Activated T-cell treated with anti-CD3 and anti-CD28 coated beads for 1 hour (primary cell): ENCODE data around the gene NCKAP5L.
"Not testable (repeated sequence)": the region's sequence is repeated elsewhere in the genome, so short reads cannot be mapped to it uniquely, and the experiment has no call there.

Experiments used
- DNase-seq: peaks from one replicate; pipeline ENCODE4 v3.0.0-alpha.2; 2020; ENCODE audit warnings: low read depth

NCKAP5L gene

DNA sequence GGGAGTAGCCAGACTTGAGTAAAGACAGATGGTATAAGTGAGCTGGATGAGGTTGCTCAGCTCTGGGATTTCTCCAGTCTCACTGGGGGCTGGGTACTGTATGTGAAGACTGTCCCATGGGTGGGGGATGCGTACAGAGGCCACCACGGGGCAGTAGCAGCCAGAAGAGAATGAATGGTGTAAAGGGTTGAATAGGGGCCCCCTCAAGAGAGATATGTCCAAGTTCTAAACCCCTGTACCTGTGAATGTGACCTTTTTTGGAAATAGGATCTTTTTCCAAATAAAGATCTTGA is 36.5 kb upstream of the NCKAP5L start:
- DNase-seq = no peak

DNA sequence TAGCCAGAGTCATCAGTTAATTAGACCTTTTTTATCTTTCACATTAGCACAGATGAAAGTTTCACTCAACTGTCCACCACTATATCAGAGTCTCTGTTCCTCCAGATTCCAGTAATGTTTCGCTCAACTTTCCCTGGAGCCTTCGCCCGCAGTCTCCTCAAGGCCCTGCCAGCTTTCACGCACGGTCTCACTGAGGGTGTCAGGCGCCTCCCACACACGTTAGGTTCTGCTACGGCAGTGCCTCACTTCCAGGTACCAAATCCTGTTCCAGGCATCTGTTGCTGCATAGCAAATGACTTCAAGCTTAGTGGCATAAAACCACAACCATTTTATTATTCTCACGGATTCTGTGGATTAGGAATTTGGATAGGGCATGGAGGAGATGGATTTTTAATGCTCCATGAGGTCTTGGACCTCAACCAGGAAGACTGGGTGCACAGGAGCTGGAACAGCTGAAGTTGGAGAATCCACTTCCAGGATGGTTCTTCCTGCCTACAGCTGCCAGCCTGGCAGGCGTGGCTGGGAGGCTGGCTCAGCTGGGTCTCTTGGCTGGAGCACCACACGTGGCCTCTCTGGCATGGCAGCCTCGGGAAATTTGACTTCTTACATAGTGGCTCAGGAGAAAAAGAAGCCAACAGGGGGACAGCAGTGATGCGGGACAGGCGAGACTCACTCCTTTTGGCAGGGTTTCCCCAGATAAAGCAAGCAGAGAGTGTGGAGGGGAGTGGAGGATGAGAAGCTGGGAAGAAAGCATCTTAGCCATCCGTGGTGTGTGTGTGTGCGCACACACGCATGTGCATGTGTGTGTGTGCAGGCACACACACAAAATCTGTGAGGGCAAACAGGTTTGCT is 36.0 kb upstream of the NCKAP5L start:
- no peak for DNase-seq

DNA sequence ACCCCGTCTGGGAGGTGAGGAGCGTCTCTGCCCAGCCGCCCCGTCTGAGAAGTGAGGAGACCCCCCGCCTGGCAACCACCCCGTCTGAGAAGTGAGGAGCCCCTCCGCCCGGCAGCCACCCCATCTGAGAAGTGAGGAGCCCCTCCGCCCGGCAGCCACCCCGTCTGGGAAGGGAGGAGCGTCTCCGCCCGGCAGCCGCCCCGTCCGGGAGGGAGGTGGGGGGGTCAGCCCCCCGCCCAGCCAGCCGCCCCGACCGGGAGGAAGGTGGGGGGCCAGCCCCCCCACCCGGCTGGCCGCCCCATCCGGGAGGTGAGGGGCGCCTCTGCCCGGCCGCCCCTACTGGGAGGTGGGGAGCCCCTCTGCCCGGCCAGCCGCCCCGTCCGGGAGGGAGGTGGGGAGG is 32.7 kb upstream of the NCKAP5L start:
- DNase-seq = not testable (repeated sequence)

DNA sequence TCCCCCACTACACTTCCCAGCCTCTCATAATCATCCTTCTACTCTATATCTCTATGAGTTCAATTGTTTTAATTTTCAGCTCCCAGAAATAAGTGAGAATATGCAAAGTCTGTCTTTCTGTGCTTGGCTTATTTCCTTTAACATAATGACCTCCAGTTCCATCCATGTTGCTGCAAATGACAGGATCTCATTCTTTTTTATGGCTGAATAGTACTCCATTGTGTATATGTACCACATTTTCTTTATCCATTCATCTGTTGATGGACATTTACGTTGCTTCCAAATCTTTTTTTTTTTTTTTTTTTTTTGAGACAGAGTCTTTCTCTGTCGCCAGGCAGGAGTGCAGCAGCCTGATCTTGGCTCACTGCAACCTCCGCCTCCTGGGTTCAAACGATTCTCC is 27.7 kb upstream of the NCKAP5L start:
- not testable (repeated sequence) for DNase-seq

DNA sequence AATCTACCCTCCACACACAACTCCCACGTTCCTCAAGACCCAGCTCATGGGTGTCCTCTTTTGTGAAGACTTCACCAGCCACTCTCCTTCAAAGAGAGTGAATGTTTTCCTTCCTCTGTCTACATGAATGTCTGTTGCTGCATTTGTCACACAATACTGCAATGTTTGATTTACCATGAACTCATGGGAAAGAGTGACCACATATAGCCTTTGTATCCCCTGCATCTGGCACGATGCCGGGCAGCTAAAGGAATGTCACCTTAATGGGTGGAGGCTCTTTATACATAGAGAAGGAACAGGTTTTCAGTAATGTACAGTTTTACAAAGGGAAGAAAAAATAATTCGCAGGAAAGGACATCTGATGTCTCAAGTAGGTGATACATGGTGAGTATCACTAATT is 26.8 kb upstream of the NCKAP5L start:
- no peak for DNase-seq

DNA sequence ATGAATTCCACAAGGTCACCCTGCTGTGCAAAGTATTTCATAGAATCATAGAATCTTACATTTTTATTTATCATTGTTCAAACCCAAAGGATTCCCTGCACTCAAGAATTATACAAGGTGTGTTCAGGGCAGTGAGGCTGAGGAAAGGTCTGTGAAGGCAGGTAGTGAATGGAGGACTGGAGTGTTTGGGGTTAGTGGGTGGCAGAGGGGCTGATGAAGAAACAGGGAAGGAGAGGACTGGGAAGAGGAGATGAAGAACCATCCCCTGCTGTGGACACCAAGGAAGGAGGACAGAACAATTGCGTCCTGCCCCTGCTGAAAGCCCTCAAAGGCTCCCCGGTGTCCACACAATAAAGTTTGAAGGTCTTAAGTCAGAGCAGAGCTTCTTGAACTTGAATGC is 25.5 kb upstream of the NCKAP5L start:
- no peak for DNase-seq

DNA sequence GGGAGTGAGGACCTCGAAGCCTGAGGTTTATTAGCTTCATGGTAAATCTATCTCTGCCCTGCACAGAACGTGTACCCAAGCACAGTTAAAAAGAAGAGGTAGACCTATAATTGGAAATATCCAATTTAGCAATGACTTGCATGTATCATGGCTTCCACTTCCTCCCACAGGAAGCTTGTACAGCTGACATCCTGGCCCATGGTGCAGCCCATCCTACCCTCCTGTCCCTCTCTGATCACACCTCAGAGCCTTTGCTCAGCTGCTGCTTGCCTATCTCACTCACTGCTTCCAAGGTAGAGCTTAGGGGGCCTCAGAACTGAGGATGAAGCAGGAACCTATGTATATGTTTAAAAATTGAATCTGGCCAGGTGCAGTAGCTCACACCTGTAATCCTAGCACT is 18.9 kb upstream of the NCKAP5L start:
- no peak for DNase-seq

DNA sequence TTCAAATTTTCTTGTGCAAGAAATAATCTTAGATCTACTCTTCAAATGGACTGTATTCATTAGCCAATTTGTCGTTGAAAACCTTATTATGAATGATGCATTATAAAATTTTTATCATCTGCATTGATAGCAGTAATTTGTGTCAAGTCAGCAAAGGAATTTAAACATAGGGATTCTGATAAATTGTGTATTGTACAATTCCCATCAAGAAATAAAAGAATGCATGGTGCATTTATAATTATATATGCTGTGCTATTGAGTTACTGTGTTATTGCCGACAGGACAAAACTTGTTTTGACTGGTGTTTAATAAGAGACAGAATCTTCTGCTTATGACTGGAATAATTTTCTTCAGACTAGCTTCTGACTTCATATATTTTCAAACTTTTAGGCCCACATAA is 17.8 kb upstream of the NCKAP5L start:
- no peak for DNase-seq

DNA sequence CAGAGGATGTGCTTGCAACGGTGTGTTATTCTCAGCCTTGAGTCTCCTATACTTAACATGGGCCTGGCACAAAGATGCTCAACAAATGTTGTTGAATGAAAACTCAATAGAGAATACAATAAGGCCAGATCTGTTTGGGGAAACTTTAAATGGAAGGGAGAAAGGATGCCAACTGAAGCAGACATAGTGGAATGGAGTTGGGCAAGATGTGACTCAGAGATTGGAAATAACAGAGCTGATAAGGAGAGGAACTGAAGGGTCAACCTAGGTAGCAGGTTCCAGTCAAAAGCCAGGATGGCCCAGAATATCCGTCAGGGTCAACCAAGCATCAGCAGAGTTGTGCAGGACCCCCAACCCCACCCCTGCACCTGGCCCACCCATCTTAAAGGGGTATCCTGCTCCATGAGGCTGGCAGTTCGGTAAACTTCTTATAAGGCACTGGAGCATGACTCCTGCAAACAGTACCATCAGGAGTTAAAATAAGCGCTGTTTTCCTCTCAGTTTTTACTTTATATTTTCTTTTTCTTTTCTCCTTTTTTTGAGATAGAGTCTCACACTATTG is 15.7 kb upstream of the NCKAP5L start:
- DNase-seq = no peak

DNA sequence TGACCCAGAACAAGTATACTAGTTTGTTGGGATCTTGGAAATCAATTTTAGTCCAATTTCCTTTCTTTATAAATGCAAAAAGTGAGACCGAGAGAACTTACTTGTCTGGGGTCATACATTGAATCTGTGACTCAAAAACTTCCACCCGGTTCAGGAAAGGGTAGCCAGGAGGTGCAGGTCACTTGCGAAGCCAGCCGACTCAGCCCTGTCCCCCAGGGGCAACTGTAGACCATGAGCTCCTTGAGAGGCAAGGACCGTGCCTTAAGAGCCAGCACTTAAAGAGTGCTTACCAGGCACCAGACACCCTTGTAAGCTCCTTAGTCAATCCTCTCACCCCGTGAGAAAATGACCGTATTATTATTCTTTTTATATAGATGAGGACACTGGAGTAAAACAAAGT is 15.2 kb upstream of the NCKAP5L start:
- DNase-seq = no peak

DNA sequence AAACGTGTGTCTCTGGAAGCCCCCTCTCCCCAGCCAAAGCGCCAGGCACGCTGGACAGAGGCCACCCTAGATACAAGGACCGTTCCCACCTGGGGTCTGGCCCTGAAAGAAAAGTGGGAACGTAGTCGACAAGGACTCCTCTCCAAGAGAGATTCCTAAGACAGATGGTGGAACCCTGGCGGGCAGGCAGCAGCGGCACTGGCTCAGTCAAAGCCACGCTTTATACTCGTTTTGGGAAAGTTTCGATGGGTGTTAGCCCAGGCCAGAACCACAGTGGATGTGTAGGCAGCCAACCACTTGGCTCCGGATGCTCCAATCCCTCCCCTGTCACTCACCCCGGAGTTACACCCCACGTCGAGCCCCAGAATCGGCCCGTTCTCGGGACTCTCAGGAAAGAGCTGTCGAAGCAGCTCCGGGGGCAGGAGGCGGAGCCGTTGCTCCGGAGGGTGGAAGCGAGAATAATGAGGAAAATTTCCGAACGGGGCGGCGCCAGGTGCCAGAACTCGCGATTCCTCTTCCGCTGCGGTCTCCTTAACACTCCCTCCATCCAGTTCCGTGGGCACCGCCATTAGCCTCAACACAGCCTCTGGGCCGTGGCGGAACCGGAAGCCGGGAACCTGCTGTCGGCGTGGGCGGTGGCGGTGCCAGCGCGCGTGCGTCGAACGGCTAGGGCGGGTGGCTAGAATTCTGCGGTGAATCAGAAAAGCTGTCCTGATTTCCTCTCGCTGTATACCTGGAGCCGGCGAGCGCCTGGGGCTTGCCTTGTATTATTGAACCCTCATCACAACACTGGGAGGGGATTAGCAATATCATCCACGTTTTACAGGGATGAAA is 14.5 kb upstream of the NCKAP5L start, which contains the start of gene BCDIN3D:
BCDIN3D (minus strand) TSS at position 588 of the 834 bp plus-strand sequence; CDS start at position 569, 19 bp downstream.
- DNase-seq = peak; percentile 91

DNA sequence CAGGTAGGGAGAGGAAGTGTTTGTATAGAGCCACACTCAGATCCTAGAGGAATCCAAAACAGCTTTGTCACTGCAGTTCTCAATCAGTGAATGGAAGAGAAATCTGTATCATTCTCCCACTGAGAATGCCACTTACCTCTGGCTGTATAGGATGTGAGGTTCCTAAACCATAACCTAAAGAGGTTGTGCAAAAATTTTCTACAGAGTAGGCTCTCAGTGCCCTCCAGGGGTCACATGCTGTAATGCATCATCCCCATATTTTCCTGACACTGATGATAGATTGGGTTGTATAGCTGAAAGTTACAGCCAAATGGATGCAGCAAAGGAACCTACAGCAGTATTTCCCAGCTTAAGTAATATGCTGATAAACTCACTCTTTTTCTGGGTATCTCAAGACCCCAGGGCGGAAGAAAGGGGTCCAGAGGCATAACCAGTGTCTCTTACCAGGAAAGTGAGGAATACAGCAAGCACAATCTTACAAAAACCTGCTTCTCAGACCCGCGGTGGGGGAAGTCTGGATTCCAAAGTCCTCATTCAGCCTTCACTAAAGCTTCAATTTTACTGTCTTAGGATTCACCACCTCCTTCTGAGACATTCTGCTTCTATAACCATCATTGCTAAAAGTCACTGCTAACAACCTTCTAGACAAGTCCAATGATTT is 10.9 kb upstream of the NCKAP5L start:
- DNase-seq = no peak

DNA sequence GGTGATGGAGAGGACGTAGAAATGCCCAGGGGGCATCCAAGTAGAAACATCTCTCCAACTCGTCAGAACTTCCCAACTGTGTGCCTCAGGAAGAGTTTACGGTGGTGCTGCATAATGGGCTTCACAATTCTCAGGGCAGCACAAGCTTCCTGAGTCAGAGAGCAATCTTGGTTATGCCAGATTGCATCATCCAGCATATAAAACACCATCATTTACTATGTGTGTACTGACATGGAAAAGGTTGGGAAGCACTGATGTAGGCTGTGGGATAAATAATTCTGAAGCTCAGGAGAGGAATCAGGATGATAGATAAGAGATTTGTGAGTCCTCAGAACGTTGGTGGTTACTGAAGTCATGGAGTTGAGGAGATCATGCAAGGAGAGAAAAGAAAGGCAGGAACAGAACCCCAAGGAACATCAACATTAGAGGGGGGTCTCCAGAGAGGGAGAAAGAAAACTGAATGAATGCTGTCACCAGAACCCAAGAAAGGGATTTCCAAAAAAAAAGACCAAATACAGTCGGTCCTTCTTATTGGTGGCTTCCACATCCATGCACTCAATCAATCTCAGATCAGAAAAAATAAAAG is 4.7 kb upstream of the NCKAP5L start:
- DNase-seq = no peak

DNA sequence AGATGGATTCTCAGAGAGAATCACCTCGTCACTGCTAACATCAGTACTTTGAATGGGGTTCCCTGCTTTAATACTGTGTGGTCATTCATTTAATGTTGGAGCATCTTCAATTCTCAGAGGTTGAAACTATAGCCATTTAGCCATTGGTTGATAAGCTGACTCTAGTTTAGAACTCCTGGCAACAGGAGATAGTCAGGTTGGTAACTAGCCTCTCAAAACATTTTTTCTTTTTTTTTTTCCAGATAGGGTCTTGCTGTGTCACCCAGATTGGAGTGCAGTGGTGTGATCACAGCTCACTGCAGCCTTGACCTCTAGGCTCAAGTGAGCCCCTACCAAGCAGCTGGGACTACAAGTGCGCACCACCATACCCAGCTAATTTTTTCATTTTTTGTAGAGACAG is 3.5 kb upstream of the NCKAP5L start:
- DNase-seq = no peak

DNA sequence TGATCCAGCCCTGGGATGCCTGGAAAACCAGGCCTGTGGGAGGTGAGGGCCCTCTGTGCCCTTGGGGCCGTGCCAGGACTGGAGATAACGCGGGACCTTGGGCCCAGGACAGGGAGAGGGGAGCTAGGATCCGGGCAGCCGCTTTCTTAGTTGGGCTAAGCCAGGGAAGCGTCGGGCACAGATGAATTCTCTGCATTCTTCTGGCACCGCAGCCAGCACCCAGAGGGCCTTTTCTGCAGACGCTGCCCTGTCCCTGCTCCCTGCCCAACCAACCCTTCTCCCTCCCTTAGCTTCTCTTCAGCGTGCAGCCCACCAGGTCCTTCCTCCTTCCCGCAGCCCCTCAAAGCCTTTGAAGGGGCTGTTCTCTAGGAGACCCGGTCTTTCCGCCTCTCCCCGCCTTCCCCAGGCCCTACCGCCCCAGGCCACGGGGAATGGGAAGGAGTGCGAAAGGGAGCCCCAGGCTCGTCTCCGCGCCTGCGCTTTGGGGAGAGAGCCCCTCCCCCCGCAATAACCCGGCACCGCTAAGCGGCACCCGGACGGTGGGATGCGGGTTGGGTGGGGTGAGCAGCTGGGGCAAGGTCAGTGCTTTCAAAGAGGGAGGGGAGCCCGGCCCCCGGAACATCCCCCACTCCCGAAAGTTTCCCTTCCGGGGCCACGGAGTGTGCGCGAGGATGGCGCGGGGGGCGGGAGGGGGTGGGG is 663 bp downstream of the NCKAP5L start:
- peak; percentile 33 for DNase-seq

DNA sequence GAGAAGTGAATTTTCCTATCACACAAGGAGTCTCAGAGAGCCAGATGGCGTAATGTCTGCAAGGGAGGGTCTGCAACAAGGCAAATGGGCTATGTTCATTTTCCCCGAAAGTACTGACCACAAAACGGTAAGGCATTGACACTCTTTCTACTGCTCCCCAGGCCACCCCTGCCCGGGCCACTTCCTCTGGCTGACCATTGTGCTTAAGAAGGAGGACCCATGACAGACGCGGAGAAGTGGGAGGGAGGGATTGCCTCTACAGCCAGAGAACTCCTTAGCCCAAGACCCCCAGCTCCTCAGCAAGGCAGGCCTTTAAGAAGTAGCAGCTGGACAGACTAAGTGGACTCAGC is 1.2 kb downstream of the NCKAP5L start:
- DNase-seq = no peak

DNA sequence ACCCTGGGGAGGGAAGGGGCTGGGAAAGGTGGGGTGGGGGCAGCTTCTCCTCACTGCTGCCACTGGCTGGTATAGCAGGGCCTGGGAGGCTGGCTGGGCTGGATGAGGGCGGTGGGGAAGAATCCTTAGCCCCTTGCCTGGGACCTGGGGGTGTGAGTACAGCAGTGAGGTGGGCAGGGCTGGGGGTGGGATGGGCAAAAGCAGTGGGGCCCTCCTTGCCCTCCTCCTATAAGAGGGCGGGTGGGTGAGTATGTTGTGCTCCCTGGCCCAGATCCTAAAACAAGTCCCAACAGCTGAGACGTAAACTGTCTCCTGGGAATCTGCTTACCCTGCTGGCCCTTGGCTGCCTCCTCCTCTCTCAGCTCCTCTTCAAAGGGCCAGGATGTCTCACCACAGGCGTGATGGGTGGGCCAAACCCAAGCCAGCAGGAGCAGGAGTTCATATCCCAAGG is 2.2 kb downstream of the NCKAP5L start:
- no peak for DNase-seq

DNA sequence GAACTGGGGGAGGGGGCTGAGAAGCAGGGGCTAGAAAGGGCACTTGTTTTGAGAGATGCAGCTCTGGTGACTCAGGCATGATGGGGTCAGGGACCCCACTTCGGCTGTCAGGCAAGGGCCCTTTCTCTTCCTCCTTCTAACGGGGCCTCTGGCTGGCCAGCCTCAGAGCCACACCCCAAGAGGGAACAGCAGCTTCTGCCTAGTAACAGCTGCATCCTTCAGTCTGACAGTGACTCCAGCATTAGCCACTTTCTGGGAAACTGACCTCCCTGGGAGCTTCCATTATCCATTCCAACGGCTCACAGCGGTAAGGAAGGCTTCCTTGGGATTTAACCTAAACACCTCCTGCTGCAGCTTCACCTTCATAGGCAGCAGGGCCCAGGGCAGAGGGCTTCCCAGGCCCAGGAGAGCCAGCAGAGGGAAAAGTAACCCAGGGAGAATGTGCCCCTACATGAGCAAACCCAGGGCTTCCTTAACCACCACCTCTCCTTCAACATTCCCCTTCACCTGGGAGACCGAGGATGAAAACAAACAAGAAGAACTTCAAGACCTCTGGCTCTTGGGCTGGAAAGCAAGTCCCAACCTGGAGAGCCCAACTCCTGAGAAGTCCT is 2.7 kb downstream of the NCKAP5L start:
- no peak for DNase-seq

DNA sequence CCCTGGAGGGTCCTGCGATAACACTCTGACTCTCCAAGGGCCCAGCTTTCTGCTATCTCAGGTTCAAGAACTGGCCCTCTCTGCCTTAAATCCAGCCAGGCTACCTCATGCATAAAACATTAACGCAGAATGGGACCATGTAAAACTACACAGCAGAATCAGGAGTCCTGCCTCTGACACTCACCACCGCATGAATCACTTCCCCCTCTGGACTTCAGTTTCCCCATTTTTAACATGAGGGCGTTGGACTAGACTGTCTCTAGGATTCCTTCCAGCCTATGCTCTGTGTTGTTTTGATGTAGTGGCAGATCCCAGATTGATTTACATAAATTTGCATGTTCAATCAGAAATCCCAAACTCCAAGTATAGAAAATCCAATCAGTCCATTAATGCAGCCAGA is 3.3 kb downstream of the NCKAP5L start:
- no peak for DNase-seq

DNA sequence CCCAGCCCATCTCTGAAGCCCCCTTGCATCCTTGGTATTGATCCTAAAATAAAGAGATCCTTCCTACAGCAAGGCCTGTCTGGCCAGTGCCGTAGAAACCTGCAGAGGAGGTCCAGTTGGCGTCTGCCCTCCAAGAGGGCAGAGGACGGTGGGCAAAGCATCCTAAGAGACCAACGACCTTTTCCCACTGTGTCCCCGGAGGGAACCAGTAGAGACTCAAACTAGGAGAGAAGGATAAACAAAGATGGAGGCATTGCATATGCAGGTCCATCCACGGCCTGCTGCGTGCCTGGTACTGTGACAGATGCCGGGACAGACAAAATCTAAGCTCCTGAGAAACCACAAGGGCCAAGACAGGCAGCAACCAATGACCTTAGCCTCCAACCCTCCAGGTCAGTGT is 3.8 kb downstream of the NCKAP5L start:
- no peak for DNase-seq

DNA sequence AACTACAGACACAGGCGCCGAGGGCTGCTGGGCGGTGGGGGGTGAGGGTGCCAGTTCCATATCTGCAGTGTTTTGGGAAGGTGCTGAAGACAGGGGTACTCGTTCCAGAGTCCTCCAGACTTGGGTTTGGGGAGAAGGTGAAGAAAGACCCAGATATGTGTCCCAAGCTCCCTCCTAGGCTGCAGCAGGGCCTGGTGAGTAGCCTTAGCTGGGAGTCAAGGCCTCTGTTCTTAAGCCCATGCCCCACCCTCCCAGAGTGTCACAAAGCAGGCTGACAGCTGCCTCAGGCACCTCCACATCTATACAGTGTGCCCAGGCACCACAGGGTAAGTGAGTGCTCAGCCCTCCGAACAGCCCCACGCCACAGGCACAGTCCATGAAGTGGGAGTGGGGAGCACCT is 4.3 kb downstream of the NCKAP5L start:
- DNase-seq = no peak
